K562 (cell line): Measurements from ENCODE around the gene FSHR. TPM values are rescaled to one million over a fixed set of nuclear protein-coding genes. Genes with fewer than 3 reads are reported as not detected.

Experiments used
- ATAC-seq: fragments of 200-7000 bp; cut with Tn5 transposase; 3 replicates; pipeline ENCODE4 v1.9.1; 2020; ENCODE audit warnings: moderate library complexity
- BruUV-seq: library from RNA; stranded (reverse); fragments of 400-500 nt; replicated peaks from 2 replicates; lab custom pipeline; 2021; lab: Mats Ljungman, UMichigan
- CTCF ChIA-PET: fragments of 300-600 bp; formaldehyde crosslinking; extraction: SDS; loops from one replicate; lab custom pipeline; 2021; ENCODE audit warnings: low intra/inter-chr PET ratio; lab: Yijun Ruan, JAX
- POLR2A ChIA-PET: fragments of 300-600, 350-650 bp; sonication (Branson Sonifier 250); formaldehyde crosslinking; extraction: SDS; loops from one replicate; lab custom pipeline; 2021; ENCODE audit warnings: antibody characterized with exemption, inconsistent platforms; lab: Yijun Ruan, JAX
- DNase-seq, 4 experiments: peaks; one replicate each; pipeline versions ENCODE4 v3.0.0 to v3.0.0-alpha.2; 2011 to 2018; ENCODE audit warnings: low spot score in 3 of 4, mixed read lengths in 3 of 4; ENCODE audit errors: extremely low read depth in 1 of 4
- FAIRE-seq: peaks from 2 replicates; lab custom pipeline; 2011; peaks lifted over from hg19 to GRCh38; lab: Jason Lieb, UNC
- H2AFZ ChIP-seq: 2 replicates; pipeline ENCODE4 v1.6.0; 2011; ENCODE audit warnings: low read depth, low read length, control low read depth, inconsistent platforms
- H3K27ac ChIP-seq: fragments of 200-600 bp; 3 replicates; pipeline ENCODE4 v1.8.0; 2011; ENCODE audit warnings: low read depth, mild to moderate bottlenecking, control low read depth, inconsistent platforms, low read length, moderate library complexity, mixed read lengths; ENCODE audit errors: extremely low read depth
- H3K27me3 ChIP-seq, 2 experiments: fragments of 300-600 bp in 1 of 2; 2 replicates in 1 of 2; 3 replicates in 1 of 2; pipeline versions ENCODE4 v1.6.0 to v1.8.0; 2011; ENCODE audit warnings: inconsistent platforms in 2 of 2, low read length in 2 of 2, mild to moderate bottlenecking in 1 of 2, mixed read lengths in 1 of 2, moderate library complexity in 1 of 2; ENCODE audit not compliant: control insufficient read depth in 2 of 2, insufficient read depth in 2 of 2
- H3K36me3 ChIP-seq: fragments of 300-600 bp; 3 replicates; pipeline ENCODE4 v1.8.0; 2011; ENCODE audit warnings: mild to moderate bottlenecking, low read length, inconsistent platforms; ENCODE audit not compliant: control insufficient read depth, insufficient read depth
- H3K4me1 ChIP-seq, 2 experiments: fragments of 200-600 bp in 1 of 2; replicated peaks in 1 of 2; 2 replicates in 1 of 2; 3 replicates in 1 of 2; pipeline versions ENCODE4 v1.5.1 to v1.8.0; 2011; ENCODE audit warnings: inconsistent platforms in 2 of 2, low read length in 2 of 2, mild to moderate bottlenecking in 1 of 2, mixed read lengths in 1 of 2, moderate library complexity in 1 of 2; ENCODE audit not compliant: control insufficient read depth in 2 of 2, insufficient read depth in 2 of 2
- H3K4me2 ChIP-seq: 2 replicates; pipeline ENCODE4 v1.6.1; 2011; ENCODE audit warnings: low read length, control low read depth, inconsistent platforms, mixed read lengths; ENCODE audit not compliant: insufficient read depth
- H3K4me3 ChIP-seq: fragments of 200-600 bp; sonication (generic), shearing (Covaris generic); 2 replicates; pipeline ENCODE4 v1.5.1; 2016; ENCODE audit warnings: control low read depth, inconsistent platforms
- H3K79me2 ChIP-seq: fragments of 200-600 bp; 3 replicates; pipeline ENCODE4 v1.8.0; 2011; ENCODE audit warnings: low read length, inconsistent platforms; ENCODE audit not compliant: control insufficient read depth, insufficient read depth
- H3K9ac ChIP-seq, 2 experiments: 2 replicates each; pipeline versions ENCODE4 v1.6.0 to v1.6.1; 2011; ENCODE audit warnings: low read depth in 2 of 2, low read length in 2 of 2, control low read depth in 1 of 2, inconsistent platforms in 1 of 2, mild to moderate bottlenecking in 1 of 2, mixed read lengths in 1 of 2; ENCODE audit not compliant: insufficient read depth in 1 of 2
- H3K9me1 ChIP-seq: one replicate; pipeline ENCODE4 v1.6.0; 2011; ENCODE audit warnings: inconsistent platforms, mild to moderate bottlenecking, low read length, moderate library complexity; ENCODE audit not compliant: control insufficient read depth, insufficient read depth
- H3K9me3 ChIP-seq: replicated peaks from 2 replicates; pipeline ENCODE4 v1.5.1; 2011; ENCODE audit warnings: low read depth, low read length, inconsistent platforms; ENCODE audit not compliant: control insufficient read depth, insufficient read depth
- H4K20me1 ChIP-seq: replicated peaks from 2 replicates; pipeline ENCODE4 v1.6.1; 2011; ENCODE audit warnings: low read length, inconsistent platforms, mixed read lengths; ENCODE audit not compliant: control insufficient read depth, insufficient read depth
- BMI1 ChIP-seq: fragments of 150-350 bp; IDR thresholded peaks from 2 replicates; pipeline ENCODE4 v1.6.1; 2014; ENCODE audit warnings: low read length
- ETV6 ChIP-seq, 3 experiments: fragments of 150-350 bp in 1 of 3; sonication (generic) in 1 of 3; formaldehyde crosslinking in 1 of 3; IDR thresholded peaks; 2 replicates each; pipeline versions ENCODE4 v1.6.1 to v1.8.0; 2014 to 2022; ENCODE audit warnings: borderline replicate concordance in 2 of 3, low read depth in 2 of 3, antibody characterized with exemption in 1 of 3, low read length in 1 of 3, mild to moderate bottlenecking in 1 of 3, missing genetic modification reagents in 1 of 3
- HNRNPH1 ChIP-seq: fragments of 200-400 bp; formaldehyde crosslinking; optimal IDR thresholded peaks from 2 replicates; pipeline ENCODE3; 2017; ENCODE audit warnings: low read depth, mild to moderate bottlenecking, low read length, moderate library complexity
- MCM5 ChIP-seq: fragments of 450-650 bp; IDR thresholded peaks from 2 replicates; pipeline ENCODE4 v1.6.1; 2016; ENCODE audit warnings: low read depth
- MEF2D ChIP-seq: conservative IDR thresholded peaks from 2 replicates; pipeline ENCODE4 v1.6.1; 2016; ENCODE audit warnings: low read depth, missing genetic modification characterization, missing compliant biosample characterization
- MTA1 ChIP-seq: fragments of 450-650 bp; IDR thresholded peaks from 2 replicates; pipeline ENCODE4 v1.6.1; 2017; ENCODE audit warnings: borderline replicate concordance
- NFXL1 ChIP-seq: fragments of 450-650 bp; formaldehyde crosslinking; IDR thresholded peaks from 2 replicates; pipeline ENCODE4 v1.4.0; 2021; ENCODE audit warnings: mild to moderate bottlenecking
- SAFB ChIP-seq: fragments of 200-400 bp; formaldehyde crosslinking; IDR thresholded peaks from 2 replicates; pipeline ENCODE4 v1.6.1; 2017; ENCODE audit warnings: low read depth, low read length, borderline replicate concordance
- SMC3 ChIP-seq: conservative IDR thresholded peaks from 2 replicates; pipeline ENCODE4 v1.6.1; 2011; ENCODE audit warnings: low read depth, low read length, improper control_type of control experiment; ENCODE audit not compliant: insufficient read depth
- U2AF1 ChIP-seq: fragments of 200-400 bp; formaldehyde crosslinking; optimal IDR thresholded peaks from 2 replicates; pipeline ENCODE3; 2017; ENCODE audit warnings: mild to moderate bottlenecking, low read depth, low read length, moderate library complexity
- ZBTB17 ChIP-seq: fragments of 450-650 bp; formaldehyde crosslinking; IDR thresholded peaks from 2 replicates; pipeline ENCODE4 v1.4.0; 2020; ENCODE audit warnings: mild to moderate bottlenecking
- in situ Hi-C: fragments of 300-500 bp; cut with MboI; formaldehyde crosslinking; loops from 4 replicates; pipeline ENCODE4 v1.15.0; 2018; ENCODE audit warnings: inconsistent platforms, mixed read lengths
- intact Hi-C: fragments of 100-400 bp; cut with micrococcal nuclease; formaldehyde crosslinking; loops from 2 replicates; pipeline ENCODE4 v1.14.2; 2022
- polyA plus RNA-seq, 8 experiments: library from polyadenylated mRNA; depleted of rRNA in 4 of 8; stranded (reverse) in 5 of 8; unstranded in 3 of 8; fragments of >200 nt; fragmentation: Nextera tagmentation in 2 of 8; fragmentation: Illumina TruSeq in 1 of 8; extraction: Ambion mirVana in 2 of 8; extraction: Trizol in 1 of 8; gene quantifications; 2 replicates each; pipeline versions ENCODE4 v1.2.1 to v1.2.3, GENCODE V29; 2011 to 2014; ENCODE audit warnings: inconsistent platforms in 1 of 8, missing spikeins in 1 of 8
- total RNA-seq, 7 experiments: library from RNA; depleted of rRNA in 6 of 7; stranded (reverse); fragments of >200 nt in 6 of 7; fragmentation: Illumina TruSeq in 2 of 7; extraction: Trizol in 2 of 7; gene quantifications; 2 replicates each; pipeline versions ENCODE4 v1.2.1 to v1.2.3, GENCODE V29; 2011 to 2021; ENCODE audit warnings: low replicate concordance in 1 of 7
- TF ChIP-seq, protein P1 (sequence below), 2 experiments: fragments of 450-650 bp in 1 of 2; sonication (generic) in 1 of 2; formaldehyde crosslinking in 1 of 2; IDR thresholded peaks; 2 replicates each; pipeline versions ENCODE4 v1.7.1 to v1.9.0; 2016 to 2022; ENCODE audit warnings: inconsistent platforms in 1 of 2, mild to moderate bottlenecking in 1 of 2, missing genetic modification reagents in 1 of 2

The FSHR gene
- total and polyA plus RNA-seq, 9 of the 15 experiments (the other 6 are each of a cell fraction or from before 2014, with no cell fraction given): not detected

DNA sequence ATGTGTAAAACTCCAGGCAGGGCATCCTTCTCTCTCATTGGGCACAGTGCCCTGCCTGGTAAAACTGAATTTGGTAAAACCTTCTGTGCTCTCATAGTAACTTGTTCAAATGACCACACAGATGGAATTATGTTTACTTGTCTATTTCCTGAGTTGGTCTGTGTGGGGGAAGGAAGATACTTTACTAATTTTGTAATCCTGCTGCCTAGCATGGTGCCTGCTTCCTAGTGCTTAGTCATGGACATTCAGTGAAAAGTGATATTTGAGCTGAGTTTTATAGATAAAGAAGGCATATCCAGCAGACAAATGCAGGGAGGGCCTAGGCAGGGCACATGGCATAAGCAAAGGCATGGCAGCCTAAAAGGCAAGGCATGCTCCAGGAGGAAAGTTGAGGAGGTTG, 199.4 kb downstream of the FSHR start:
- Histone ChIP-seq H3K4me2 (no peak overlapping the region), H3K27me3 (no peaks in the 10 kb centered on the region)
- TF ChIP-seq MTA1 (no peak), U2AF1 (no peak), HNRNPH1 (no peak), BMI1 (no peak), NFXL1 (CRISPR knock-in tag) (no peak), MCM5 (no peak), ZBTB17 (CRISPR knock-in tag) (no peak), SAFB (no peak), SMC3 (no peak), ETV6 (IDR thresholded peaks at IDR 0.05; ENCODE audit: borderline replicate concordance in 1 of 2, low read depth in 2 of 2, low read length in 1 of 2) (no peak), ETV6 (CRISPR knock-in tag; IDR thresholded peaks at IDR 0.05; ENCODE audit: borderline replicate concordance) (no peak), MEF2D (no peak)
- TF ChIP-seq, protein P1, sequence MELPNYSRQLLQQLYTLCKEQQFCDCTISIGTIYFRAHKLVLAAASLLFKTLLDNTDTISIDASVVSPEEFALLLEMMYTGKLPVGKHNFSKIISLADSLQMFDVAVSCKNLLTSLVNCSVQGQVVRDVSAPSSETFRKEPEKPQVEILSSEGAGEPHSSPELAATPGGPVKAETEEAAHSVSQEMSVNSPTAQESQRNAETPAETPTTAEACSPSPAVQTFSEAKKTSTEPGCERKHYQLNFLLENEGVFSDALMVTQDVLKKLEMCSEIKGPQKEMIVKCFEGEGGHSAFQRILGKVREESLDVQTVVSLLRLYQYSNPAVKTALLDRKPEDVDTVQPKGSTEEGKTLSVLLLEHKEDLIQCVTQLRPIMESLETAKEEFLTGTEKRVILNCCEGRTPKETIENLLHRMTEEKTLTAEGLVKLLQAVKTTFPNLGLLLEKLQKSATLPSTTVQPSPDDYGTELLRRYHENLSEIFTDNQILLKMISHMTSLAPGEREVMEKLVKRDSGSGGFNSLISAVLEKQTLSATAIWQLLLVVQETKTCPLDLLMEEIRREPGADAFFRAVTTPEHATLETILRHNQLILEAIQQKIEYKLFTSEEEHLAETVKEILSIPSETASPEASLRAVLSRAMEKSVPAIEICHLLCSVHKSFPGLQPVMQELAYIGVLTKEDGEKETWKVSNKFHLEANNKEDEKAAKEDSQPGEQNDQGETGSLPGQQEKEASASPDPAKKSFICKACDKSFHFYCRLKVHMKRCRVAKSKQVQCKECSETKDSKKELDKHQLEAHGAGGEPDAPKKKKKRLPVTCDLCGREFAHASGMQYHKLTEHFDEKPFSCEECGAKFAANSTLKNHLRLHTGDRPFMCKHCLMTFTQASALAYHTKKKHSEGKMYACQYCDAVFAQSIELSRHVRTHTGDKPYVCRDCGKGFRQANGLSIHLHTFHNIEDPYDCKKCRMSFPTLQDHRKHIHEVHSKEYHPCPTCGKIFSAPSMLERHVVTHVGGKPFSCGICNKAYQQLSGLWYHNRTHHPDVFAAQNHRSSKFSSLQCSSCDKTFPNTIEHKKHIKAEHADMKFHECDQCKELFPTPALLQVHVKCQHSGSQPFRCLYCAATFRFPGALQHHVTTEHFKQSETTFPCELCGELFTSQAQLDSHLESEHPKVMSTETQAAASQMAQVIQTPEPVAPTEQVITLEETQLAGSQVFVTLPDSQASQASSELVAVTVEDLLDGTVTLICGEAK (IDR thresholded peaks at IDR 0.05): no peak
- TF ChIP-seq, protein P1 (CRISPR knock-in tag; IDR thresholded peaks at IDR 0.05): no peak
- TF ChIP-seq, all 486 proteins: peak for 0
- intact Hi-C loops (no loop called here), in situ Hi-C loops (loop anchor here (25.0 kb wide), 1 partner anchor 1532 kb away; no protein-coding TSS in a partner anchor)
- Histone ChIP-seq H4K20me1 (no peaks in the 10 kb centered on the region), H3K9me3 (no peaks in the 10 kb centered on the region), H3K27ac (no peak overlapping the region), H3K4me3 (no peak overlapping the region), H3K9ac (no peak overlapping the region), H3K9me1 (no peaks in the 10 kb centered on the region), H3K36me3 (no peaks in the 10 kb centered on the region), H3K79me2 (no peaks in the 10 kb centered on the region), H2AFZ (no peak overlapping the region), H3K4me1 (no peaks in the 10 kb centered on the region)
- no TSS peak for BruUV-seq
- ChIA-PET POLR2A (no interaction called here), CTCF (no interaction called here)
- DNase-seq: no peak
- no peak for FAIRE-seq
- ATAC-seq: no peak
